Calu3 (cell line): ENCODE data around the gene AXDND1. TPM values are rescaled to one million over a fixed set of nuclear protein-coding genes. Genes with fewer than 3 reads are reported as not detected.
A peak's percentile ranks its signal among the peaks of the same experiment; 100 is the strongest.
"Not testable (repeated sequence)": the region's sequence is repeated elsewhere in the genome, so short reads cannot be mapped to it uniquely, and the experiment has no call there.

ENCODE experiments used
- BruUV-seq: library from RNA; stranded (reverse); fragments of 400-500 nt; replicated peaks from 2 replicates; lab custom pipeline; 2021; lab: Mats Ljungman, UMichigan
- CTCF ChIA-PET: fragments of 300-600 bp; sonication (Branson Sonifier 250); formaldehyde crosslinking; loops from one replicate; lab custom pipeline; 2022; ENCODE audit warnings: antibody characterized with exemption; lab: Charles Lee
- DNase-seq: peaks from one replicate; pipeline ENCODE4 v3.0.0; 2022
- H3K27ac Mint-ChIP-seq: one replicate; pipeline ENCODE4 v1.8.0; 2022; ENCODE audit warnings: mixed read lengths; ENCODE audit not compliant: unreplicated experiment
- H3K27me3 Mint-ChIP-seq: one replicate; pipeline ENCODE4 v1.8.0; 2022; ENCODE audit warnings: mixed read lengths; ENCODE audit not compliant: unreplicated experiment
- H3K36me3 Mint-ChIP-seq: one replicate; pipeline ENCODE4 v1.8.0; 2022; ENCODE audit warnings: mild to moderate bottlenecking, moderate library complexity, mixed read lengths; ENCODE audit not compliant: insufficient read depth, unreplicated experiment
- H3K4me1 Mint-ChIP-seq: one replicate; pipeline ENCODE4 v1.8.0; 2022; ENCODE audit warnings: mild to moderate bottlenecking, low read depth, mixed read lengths; ENCODE audit not compliant: unreplicated experiment
- H3K4me3 Mint-ChIP-seq: one replicate; pipeline ENCODE4 v1.8.0; 2022; ENCODE audit warnings: mild to moderate bottlenecking, low read depth, moderate library complexity, mixed read lengths; ENCODE audit not compliant: unreplicated experiment
- H3K9me3 Mint-ChIP-seq: one replicate; pipeline ENCODE4 v1.8.0; 2022; ENCODE audit warnings: low read depth, mixed read lengths; ENCODE audit not compliant: unreplicated experiment
- CTCF ChIP-seq: fragments of 200-600 bp; IDR thresholded peaks from one replicate; pipeline ENCODE4 v1.8.0; 2022; ENCODE audit warnings: antibody characterized with exemption; ENCODE audit not compliant: unreplicated experiment
- intact Hi-C: fragments of 100-400 bp; cut with micrococcal nuclease; formaldehyde crosslinking; loops from one replicate; pipeline ENCODE4 v1.10.0; 2022; ENCODE audit not compliant: unreplicated experiment
- total RNA-seq: library from RNA; stranded (reverse); gene quantifications from 2 replicates; pipeline ENCODE4 v1.2.3, GENCODE V29; 2022

AXDND1 gene
- total RNA-seq, 1 experiment from 2014 or later, result 0.50 TPM

DNA sequence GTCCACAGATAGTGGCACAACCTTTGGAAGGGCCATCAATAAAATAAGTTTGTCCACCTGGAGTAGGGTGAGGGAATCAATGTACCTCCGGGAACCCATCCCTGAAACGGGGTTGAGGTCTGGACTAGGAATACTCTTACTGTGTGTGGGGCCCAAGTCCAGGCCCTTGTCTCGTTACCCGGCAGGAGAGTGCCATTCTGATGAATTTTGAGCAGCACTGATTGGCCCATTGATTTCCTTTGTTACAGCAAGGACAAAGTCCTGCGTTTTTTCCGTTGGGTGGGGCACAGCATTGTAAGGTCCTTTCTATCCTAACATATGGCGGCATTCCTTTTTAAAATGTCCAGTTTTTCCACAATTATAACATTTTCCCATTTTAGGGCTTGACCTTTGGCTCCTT lies 75.2 kb downstream of the AXDND1 start:
- peak overlapping the region; percentile 13 for H3K4me3 Mint-ChIP-seq
- no TSS peak for BruUV-seq
- H3K36me3 Mint-ChIP-seq, result no peaks in the 10 kb centered on the region
- CTCF ChIA-PET, result interaction anchor here (0.9 kb wide), 1 partner anchor 11 kb away, joined by 3 read pairs; no protein-coding TSS in a partner anchor
- no peaks in the 10 kb centered on the region for H3K27me3 Mint-ChIP-seq
- H3K27ac Mint-ChIP-seq, result no peak overlapping the region
- DNase-seq, result peak; percentile 38
- H3K4me1 Mint-ChIP-seq, result peaks cover 21% of the 10 kb centered on the region
- intact Hi-C loops, result no loop called here
- TF ChIP-seq CTCF, result no peak
- H3K9me3 Mint-ChIP-seq, result no peaks in the 10 kb centered on the region

GRCh38 chr1:179441501-179441900 lies 75.7 kb downstream of the AXDND1 start:
- no peak for TF ChIP-seq CTCF
- Mint-ChIP-seq H3K27me3 (no peaks in the 10 kb centered on the region), H3K9me3 (no peaks in the 10 kb centered on the region), H3K4me1 (peaks cover 21% of the 10 kb centered on the region), H3K4me3 (peak overlapping the region; percentile 13), H3K36me3 (no peaks in the 10 kb centered on the region), H3K27ac (no peak overlapping the region)
- intact Hi-C loops, result no loop called here
- BruUV-seq, result no TSS peak
- no peak for DNase-seq
- CTCF ChIA-PET, result no interaction called here

DNA sequence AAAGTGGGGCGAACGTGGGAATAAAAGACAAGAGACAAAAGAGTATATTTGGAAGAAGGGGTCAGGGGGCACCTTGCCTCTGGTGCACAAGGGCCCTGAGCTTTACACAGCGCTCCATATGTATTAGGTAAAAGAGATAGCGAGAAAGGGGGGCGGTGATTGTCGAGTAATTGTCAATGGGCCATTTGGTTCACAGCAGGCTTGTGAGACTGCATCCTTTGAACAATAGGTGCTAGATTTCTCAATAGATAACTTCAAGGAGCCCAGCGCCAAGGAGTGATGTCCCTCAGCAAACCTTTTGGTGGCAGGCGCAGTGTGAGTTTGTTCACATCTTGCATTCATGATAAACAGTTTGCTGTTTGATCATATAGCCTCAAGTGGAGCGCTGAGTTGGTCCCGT lies 77.1 kb downstream of the AXDND1 start:
- H3K9me3 Mint-ChIP-seq, H3K27me3 Mint-ChIP-seq, CTCF ChIA-PET, BruUV-seq, DNase-seq, H3K36me3 Mint-ChIP-seq, H3K27ac Mint-ChIP-seq, intact Hi-C loops, H3K4me3 Mint-ChIP-seq: not testable (repeated sequence)
- H3K4me1 Mint-ChIP-seq, result peaks cover 21% of the 10 kb centered on the region

DNA sequence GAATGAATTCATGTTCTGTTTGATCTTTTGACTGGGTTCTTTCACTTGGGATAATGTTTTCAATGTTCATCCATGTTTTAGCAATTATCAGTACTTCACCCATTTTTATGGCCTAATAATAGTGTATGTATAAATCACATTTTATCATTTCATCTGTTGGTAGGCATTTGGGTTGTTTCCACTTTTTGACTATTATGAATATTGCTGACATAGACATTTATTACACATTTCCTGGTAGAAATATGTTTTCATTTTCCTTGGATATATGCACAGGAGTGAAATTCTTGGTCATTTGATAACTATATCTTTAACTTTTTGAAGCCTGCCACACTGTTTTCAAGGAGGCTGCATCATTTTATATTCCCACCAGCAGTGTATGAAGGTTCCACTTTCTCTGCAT lies 79.8 kb downstream of the AXDND1 start:
- H3K27me3 Mint-ChIP-seq, result no peaks in the 10 kb centered on the region
- peaks cover 13% of the 10 kb centered on the region for H3K4me1 Mint-ChIP-seq
- no peaks in the 10 kb centered on the region for H3K9me3 Mint-ChIP-seq
- intact Hi-C loops, result no loop called here
- no TSS peak for BruUV-seq
- TF ChIP-seq CTCF, result no peak
- no peak for DNase-seq
- CTCF ChIA-PET, result no interaction called here
- no peak overlapping the region for H3K4me3 Mint-ChIP-seq
- H3K36me3 Mint-ChIP-seq, result no peaks in the 10 kb centered on the region
- no peak overlapping the region for H3K27ac Mint-ChIP-seq

- Mint-ChIP-seq H3K27ac (peak overlapping the region; percentile 25), H3K36me3 (no peaks in the 10 kb centered on the region), H3K4me1 (no peaks in the 10 kb centered on the region), H3K4me3 (no peak overlapping the region), H3K9me3 (peaks cover 2% of the 10 kb centered on the region), H3K27me3 (no peaks in the 10 kb centered on the region)
- CTCF ChIA-PET, result interaction anchor here (0.6 to 2.8 kb wide), 2 partner anchors 57 to 196 kb away, joined by 3 to 9 read pairs; no protein-coding TSS in a partner anchor
- peak; percentile 59 for TF ChIP-seq CTCF
- no TSS peak for BruUV-seq
- peak; percentile 59 for DNase-seq
- intact Hi-C loops, result loop anchor here (2.0 kb wide), 2 partner anchors 19 to 197 kb away; no protein-coding TSS in a partner anchor
Measured at GRCh38 chr1:179447489-179447888, 81.7 kb downstream of the AXDND1 start.
